ENCODE data around the gene VWF. TPM values are rescaled to one million over a fixed set of nuclear protein-coding genes. Genes with fewer than 3 reads are reported as not detected.

Gene VWF
- total RNA-seq, 1 donor from 2014 or later, result 0.21 TPM

DNA sequence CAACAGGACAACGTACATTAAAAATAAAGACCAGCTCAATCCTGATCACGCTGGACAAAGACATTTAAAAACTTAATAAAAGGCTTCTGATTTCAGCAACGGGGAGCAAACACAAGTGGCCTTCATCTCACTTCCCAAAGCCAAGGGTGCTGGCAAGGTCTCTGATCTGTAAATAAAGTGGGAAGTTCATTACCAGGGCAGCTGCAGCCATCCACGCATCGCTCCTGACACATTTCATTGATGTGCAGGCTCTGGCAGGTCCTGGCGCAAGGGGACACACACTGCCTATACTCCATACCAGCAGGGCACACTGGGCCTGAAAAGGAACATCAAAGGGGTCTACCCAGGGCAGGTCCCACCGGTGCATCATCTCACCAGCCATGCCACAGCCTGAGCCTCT is 51.0 kb downstream of the VWF start:
- H3K36me3 Mint-ChIP-seq (ENCODE audit: low read depth), result no peaks in the 10 kb centered on the region
- H3K27me3 Mint-ChIP-seq (ENCODE audit: low read depth), result peaks cover 8% of the 10 kb centered on the region
- DNase-seq (ENCODE audit: low read depth, low spot score), result no peak

DNA sequence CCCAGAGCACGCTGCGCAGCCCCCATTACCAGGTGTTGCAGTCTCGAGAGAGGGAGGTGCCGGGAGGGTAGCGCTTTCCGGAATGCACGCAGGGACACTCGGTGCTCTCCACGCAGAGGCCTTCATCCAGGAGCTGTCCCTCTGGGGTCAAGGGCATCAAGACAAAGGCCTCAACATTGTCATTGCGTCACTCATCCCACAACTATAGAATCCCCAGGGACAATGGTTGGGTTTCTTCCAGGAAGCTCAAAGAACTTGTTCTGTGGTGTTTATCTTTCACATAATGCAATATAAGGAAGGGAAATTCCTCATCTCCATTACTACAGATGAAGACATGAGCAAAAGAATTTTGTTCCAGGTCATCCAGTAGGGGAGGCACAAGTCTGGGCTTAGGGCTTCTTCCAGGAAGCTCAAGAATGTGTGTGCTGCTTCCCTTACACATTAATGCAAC is 52.1 kb downstream of the VWF start:
- Mint-ChIP-seq H3K27ac (ENCODE audit: unreplicated experiment) (no peak overlapping the region), H3K4me1 (peaks cover 14% of the 10 kb centered on the region), H3K36me3 (ENCODE audit: low read depth) (no peaks in the 10 kb centered on the region), H3K4me3 (no peak overlapping the region), H3K27me3 (ENCODE audit: low read depth) (peaks cover 8% of the 10 kb centered on the region), H3K9me3 (no peaks in the 10 kb centered on the region)
- TF ChIP-seq, protein P1, sequence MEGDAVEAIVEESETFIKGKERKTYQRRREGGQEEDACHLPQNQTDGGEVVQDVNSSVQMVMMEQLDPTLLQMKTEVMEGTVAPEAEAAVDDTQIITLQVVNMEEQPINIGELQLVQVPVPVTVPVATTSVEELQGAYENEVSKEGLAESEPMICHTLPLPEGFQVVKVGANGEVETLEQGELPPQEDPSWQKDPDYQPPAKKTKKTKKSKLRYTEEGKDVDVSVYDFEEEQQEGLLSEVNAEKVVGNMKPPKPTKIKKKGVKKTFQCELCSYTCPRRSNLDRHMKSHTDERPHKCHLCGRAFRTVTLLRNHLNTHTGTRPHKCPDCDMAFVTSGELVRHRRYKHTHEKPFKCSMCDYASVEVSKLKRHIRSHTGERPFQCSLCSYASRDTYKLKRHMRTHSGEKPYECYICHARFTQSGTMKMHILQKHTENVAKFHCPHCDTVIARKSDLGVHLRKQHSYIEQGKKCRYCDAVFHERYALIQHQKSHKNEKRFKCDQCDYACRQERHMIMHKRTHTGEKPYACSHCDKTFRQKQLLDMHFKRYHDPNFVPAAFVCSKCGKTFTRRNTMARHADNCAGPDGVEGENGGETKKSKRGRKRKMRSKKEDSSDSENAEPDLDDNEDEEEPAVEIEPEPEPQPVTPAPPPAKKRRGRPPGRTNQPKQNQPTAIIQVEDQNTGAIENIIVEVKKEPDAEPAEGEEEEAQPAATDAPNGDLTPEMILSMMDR (conservative IDR thresholded peaks at IDR 0.05), result no peak
- DNase-seq (ENCODE audit: low read depth, low spot score), result no peak

More for the DNA sequence above, 51.0 kb downstream of the VWF start:
- H3K4me1 Mint-ChIP-seq, result peaks cover 12% of the 10 kb centered on the region
- H3K9me3 Mint-ChIP-seq, result no peaks in the 10 kb centered on the region
- H3K4me3 Mint-ChIP-seq, result no peak overlapping the region
- H3K27ac Mint-ChIP-seq (ENCODE audit: unreplicated experiment), result no peak overlapping the region
- TF ChIP-seq, protein P1 (conservative IDR thresholded peaks at IDR 0.05), result no peak

DNA sequence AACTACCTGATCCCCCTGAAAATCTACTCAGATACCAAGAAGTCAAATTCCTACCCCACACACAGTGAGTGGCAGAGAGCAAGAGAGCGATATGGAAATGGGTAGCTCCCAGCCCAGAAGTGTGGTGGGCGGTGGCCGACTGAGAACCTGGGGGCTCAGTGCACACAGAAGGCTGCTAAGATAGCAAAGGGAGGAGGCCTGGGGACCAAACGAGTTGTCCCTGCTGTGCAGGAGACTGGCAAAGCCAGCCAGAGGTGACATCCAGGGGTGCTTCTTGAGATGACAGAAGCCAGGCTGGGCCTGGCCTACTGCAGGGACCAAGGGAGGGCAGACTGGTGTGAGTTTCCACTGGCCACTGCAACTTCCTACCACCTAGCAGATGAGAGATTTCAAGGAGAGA is 52.9 kb downstream of the VWF start:
- TF ChIP-seq, protein P1 (conservative IDR thresholded peaks at IDR 0.05), result no peak
- Mint-ChIP-seq H3K36me3 (ENCODE audit: low read depth) (no peaks in the 10 kb centered on the region), H3K4me3 (no peak overlapping the region), H3K27ac (ENCODE audit: unreplicated experiment) (no peak overlapping the region), H3K27me3 (ENCODE audit: low read depth) (peaks cover 8% of the 10 kb centered on the region), H3K4me1 (peaks cover 15% of the 10 kb centered on the region), H3K9me3 (no peaks in the 10 kb centered on the region)
- DNase-seq (ENCODE audit: low read depth, low spot score), result no peak

DNA sequence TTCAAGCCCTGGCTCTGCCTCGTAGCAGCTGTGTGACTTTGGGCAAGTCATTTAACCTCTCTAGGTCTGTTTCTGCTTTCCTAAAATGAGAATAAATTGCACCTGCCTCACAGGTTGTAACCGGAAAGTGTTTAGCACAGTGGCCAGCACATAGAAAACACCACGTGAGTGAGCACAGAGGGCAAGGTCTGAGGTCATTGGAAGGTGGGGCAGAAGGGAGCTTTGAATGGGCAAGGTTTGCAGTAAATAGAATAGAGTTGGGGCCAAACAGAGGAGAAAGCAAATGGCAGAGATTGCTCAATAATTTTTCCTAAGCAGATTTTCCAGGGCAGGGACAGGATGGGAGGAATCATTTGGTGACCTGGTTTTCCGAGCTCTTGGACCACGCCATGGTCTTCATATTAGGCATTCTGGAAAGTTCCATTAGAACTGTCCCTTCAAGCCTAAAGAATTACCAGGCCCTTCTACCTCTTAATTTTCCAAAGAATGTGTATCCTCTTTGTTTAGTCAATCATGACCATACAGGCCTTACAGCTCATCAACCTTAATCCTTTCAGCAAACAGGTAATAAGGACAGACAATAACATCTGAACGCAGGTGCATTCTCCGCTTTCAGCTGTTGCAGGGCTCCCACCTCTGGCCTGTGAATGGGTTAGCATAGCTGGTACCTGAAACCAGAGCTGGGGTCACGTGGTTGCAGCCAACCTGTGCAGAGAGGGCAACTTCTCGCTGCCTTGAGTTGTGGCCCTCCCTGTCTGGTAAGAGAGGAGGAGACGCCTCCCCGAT is 53.8 kb downstream of the VWF start:
- Mint-ChIP-seq H3K27me3 (ENCODE audit: low read depth) (peaks cover 8% of the 10 kb centered on the region), H3K4me1 (peaks cover 15% of the 10 kb centered on the region), H3K9me3 (no peaks in the 10 kb centered on the region), H3K36me3 (ENCODE audit: low read depth) (no peaks in the 10 kb centered on the region), H3K4me3 (no peak overlapping the region), H3K27ac (ENCODE audit: unreplicated experiment) (no peak overlapping the region)
- DNase-seq (ENCODE audit: low read depth, low spot score), result no peak
- TF ChIP-seq, protein P1 (conservative IDR thresholded peaks at IDR 0.05), result no peak

DNA sequence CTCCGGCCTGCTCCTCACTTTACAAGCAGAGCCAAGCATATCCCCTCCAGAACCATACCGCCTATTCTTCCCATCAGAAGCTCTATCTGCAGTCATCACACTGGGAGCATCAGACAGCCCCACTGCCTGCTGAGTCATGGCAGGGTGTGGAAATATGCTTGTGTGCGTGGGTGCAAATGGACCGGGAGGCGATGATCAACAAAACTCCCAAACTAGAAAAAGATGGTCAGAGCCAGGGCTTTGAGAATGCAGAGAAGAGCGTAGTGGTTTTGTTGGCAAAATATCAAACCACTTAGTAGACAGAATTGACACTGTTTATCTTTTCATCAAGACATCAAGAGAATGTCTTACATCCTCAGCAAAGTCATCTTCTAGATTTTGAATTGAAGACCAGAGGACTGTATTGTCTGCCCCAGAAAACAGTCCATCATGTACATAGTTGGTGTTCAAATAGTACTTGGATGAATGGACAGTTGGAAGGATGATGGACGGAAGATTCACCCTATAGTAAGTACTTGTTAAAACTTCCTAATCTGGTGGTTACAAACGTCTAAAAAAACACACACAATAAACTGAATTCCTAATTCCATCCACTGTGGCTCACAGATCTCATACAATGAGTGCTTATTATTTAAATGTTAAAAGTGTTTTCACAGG is 54.9 kb downstream of the VWF start:
- no peaks in the 10 kb centered on the region for H3K36me3 Mint-ChIP-seq (ENCODE audit: low read depth)
- no peak overlapping the region for H3K4me3 Mint-ChIP-seq
- H3K4me1 Mint-ChIP-seq, result peaks cover 9% of the 10 kb centered on the region
- no peak overlapping the region for H3K27ac Mint-ChIP-seq (ENCODE audit: unreplicated experiment)
- H3K9me3 Mint-ChIP-seq, result no peaks in the 10 kb centered on the region
- no peak for DNase-seq (ENCODE audit: low read depth, low spot score)
- TF ChIP-seq, protein P1 (conservative IDR thresholded peaks at IDR 0.05), result no peak
- H3K27me3 Mint-ChIP-seq (ENCODE audit: low read depth), result peaks cover 5% of the 10 kb centered on the region
